GM21619 (cell line): Measurements from ENCODE around the gene TNF.

Experiments
- ATAC-seq: cut with Tn5 transposase; IDR thresholded peaks from one replicate; pipeline ENCODE4 v1.9.1; 2021; ENCODE audit not compliant: unreplicated experiment

Gene TNF

GRCh38 chr6:31572041-31572911 lies 3.1 kb upstream of the TNF start, which contains the start of gene LTA:
LTA (plus strand) TSS chr6:31572289; CDS start chr6:31572743, 454 bp downstream.
- no peak for ATAC-seq

DNA sequence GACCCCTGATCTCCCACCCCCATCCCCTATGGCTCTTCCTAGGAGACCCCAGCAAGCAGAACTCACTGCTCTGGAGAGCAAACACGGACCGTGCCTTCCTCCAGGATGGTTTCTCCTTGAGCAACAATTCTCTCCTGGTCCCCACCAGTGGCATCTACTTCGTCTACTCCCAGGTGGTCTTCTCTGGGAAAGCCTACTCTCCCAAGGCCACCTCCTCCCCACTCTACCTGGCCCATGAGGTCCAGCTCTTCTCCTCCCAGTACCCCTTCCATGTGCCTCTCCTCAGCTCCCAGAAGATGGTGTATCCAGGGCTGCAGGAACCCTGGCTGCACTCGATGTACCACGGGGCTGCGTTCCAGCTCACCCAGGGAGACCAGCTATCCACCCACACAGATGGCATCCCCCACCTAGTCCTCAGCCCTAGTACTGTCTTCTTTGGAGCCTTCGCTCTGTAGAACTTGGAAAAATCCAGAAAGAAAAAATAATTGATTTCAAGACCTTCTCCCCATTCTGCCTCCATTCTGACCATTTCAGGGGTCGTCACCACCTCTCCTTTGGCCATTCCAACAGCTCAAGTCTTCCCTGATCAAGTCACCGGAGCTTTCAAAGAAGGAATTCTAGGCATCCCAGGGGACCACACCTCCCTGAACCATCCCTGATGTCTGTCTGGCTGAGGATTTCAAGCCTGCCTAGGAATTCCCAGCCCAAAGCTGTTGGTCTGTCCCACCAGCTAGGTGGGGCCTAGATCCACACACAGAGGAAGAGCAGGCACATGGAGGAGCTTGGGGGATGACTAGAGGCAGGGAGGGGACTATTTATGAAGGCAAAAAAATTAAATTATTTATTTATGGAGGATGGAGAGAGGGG lies 1.9 kb upstream of the TNF start:
- ATAC-seq, result no peak

DNA sequence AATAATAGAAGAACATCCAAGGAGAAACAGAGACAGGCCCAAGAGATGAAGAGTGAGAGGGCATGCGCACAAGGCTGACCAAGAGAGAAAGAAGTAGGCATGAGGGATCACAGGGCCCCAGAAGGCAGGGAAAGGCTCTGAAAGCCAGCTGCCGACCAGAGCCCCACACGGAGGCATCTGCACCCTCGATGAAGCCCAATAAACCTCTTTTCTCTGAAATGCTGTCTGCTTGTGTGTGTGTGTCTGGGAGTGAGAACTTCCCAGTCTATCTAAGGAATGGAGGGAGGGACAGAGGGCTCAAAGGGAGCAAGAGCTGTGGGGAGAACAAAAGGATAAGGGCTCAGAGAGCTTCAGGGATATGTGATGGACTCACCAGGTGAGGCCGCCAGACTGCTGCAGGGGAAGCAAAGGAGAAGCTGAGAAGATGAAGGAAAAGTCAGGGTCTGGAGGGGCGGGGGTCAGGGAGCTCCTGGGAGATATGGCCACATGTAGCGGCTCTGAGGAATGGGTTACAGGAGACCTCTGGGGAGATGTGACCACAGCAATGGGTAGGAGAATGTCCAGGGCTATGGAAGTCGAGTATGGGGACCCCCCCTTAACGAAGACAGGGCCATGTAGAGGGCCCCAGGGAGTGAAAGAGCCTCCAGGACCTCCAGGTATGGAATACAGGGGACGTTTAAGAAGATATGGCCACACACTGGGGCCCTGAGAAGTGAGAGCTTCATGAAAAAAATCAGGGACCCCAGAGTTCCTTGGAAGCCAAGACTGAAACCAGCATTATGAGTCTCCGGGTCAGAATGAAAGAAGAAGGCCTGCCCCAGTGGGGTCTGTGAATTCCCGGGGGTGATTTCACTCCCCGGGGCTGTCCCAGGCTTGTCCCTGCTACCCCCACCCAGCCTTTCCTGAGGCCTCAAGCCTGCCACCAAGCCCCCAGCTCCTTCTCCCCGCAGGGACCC lies 981 bp upstream of the TNF start:
- ATAC-seq, result no peak

GRCh38 chr6:31575952-31576685 lies 754 bp downstream of the TNF start:
- no peak for ATAC-seq

- ATAC-seq, result no peak
Observed at GRCh38 chr6:31576897-31577578, 1.7 kb downstream of the TNF start.

DNA sequence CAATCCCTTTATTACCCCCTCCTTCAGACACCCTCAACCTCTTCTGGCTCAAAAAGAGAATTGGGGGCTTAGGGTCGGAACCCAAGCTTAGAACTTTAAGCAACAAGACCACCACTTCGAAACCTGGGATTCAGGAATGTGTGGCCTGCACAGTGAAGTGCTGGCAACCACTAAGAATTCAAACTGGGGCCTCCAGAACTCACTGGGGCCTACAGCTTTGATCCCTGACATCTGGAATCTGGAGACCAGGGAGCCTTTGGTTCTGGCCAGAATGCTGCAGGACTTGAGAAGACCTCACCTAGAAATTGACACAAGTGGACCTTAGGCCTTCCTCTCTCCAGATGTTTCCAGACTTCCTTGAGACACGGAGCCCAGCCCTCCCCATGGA lies 2.2 kb downstream of the TNF start:
- ATAC-seq, result no peak

DNA sequence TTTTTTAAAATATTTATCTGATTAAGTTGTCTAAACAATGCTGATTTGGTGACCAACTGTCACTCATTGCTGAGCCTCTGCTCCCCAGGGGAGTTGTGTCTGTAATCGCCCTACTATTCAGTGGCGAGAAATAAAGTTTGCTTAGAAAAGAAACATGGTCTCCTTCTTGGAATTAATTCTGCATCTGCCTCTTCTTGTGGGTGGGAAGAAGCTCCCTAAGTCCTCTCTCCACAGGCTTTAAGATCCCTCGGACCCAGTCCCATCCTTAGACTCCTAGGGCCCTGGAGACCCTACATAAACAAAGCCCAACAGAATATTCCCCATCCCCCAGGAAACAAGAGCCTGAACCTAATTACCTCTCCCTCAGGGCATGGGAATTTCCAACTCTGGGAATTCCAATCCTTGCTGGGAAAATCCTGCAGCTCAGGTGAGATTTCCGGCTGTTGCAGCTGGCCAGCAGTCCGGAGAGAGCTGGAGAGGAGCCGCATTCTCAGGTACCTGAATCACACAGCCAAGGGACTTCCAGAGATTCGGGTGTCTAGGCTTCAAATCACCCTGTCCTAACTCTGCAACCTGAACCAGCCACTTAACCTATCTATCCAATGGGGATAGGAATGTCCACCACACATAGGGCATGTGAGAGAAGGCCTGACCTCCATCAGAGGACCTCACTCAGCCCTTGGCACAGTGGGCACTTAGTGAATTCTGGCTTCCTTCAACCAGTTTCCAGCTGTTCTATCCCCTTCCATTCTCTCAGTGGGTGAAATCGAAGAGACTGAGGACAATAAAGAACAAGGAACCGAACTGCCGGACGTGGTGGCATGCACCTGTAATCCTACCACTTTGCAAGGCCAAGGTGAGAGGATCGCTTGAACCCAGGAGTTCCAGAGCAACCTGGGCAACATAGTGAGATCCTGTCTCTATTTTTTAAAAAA lies 3.1 kb downstream of the TNF start:
- no peak for ATAC-seq

GRCh38 chr6:31579119-31579505 lies 3.7 kb downstream of the TNF start:
- ATAC-seq, result no peak

GRCh38 chr6:31579546-31580437 lies 4.4 kb downstream of the TNF start:
- ATAC-seq, result no peak

DNA sequence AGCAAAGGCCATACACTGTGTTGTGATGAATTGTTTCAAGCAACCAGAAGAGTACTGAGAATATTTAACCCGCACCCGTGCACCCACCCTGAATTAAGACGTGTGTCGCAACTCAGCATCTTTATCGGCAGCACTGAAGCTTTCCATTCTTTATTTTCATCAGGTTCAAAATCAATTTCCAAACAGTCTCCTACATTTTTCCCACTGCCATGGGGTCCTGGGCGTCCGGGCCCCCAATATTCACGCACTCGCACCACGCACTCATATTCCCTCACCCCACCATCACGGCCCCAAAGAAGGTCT lies 5.0 kb downstream of the TNF start:
- no peak for ATAC-seq

DNA sequence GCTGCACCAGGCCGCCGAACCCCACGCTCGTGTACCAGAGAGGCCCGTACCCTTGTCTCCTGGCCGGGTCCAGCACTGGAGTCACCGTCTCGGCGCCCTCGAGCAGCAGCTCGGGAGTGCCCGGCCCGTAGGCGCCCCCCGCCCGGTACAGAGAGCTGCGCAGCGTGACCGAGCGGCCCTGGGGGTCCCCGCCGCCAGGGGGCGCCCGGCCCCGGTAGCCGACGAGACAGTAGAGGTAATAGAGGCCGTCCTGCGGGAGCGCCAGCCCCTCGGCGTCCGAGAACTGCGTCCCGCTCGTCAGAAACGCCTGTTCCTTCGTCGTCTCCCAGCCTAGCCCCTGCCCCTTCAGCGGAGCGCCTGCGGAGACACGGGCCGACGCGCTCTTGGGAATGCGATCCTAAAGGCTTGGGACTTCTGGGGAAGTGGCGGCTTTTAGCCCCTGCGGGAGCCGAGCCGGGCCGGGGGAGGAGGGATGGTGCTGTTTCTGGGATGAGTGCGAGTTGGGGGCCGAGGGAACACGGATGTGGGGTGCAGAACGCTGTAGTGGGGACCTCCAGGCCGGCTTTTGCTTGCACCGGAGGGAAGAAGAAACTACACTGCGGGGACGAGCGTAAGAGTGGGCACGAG lies 5.6 kb downstream of the TNF start:
- peak; percentile 44 for ATAC-seq

DNA sequence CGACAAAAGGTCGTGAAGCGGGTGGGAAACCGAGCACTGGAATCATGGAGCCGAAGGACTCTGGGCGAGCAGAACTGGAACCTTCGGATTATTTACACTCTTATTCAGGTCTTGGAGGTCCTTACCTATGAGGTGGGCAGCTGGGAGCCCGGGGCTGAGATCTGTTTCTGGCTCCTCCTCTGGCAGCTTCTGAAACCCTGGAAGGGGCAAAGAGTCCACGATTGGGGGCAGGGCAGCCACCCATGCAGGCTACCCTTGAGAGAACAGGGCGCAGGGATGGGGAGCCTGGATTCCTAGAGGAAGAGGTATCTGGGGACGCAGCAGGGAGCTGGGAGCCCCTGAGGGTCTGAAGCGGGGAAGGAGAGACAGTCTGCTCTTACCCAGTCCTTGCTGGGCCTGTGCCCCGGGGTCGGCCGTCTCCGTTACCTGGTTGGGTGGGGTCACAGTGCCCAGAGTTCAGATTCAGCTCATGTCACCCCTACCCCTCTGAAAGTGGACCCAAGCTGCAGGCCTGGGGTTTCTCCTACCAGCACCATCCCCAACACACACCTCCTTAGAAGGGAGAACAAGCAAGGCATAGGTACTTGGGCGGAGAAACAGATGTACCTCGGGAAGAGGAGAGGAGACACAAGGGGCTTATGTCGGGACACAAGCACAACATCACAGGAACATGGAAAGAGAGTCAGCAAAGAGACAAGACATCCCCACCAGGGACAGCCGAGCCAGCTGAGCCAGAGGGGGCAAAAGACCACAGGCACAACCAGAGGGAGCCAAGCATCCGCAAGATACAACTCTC lies 6.3 kb downstream of the TNF start:
- ATAC-seq, result no peak

GRCh38 chr6:31582230-31582643 lies 6.9 kb downstream of the TNF start, which contains the start of gene LTB:
LTB (minus strand) TSS chr6:31582424; CDS start chr6:31582417, 7 bp downstream.
- ATAC-seq, result no peak

GRCh38 chr6:31585491-31585890 lies 10.1 kb downstream of the TNF start:
- ATAC-seq, result no peak

DNA sequence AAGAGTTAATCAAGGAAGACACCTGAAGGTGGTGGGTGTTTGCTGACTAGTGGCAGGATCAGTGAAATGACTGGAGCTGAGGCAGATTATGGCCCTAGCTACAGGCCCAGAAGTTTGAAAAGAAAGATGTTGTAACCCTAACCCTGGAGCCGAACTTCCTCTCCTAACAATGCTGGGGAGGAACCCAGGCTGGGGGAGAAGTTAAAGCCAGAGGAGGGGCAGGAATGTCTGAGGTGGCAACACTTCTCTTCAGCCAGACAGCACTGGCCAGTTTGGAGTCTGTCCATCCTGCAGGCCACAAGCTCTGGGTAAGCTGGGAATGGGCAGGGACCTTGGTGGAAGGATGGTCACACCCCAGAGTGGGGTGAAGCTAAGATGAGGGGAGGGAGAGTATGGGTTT lies 10.6 kb downstream of the TNF start, which contains the start of gene LST1:
Gene LST1, plus strand, starts transcription at position 270 of the 400 bp plus-strand sequence. CDS start 1,023 bp downstream, outside the sequence.
- no peak for ATAC-seq

DNA sequence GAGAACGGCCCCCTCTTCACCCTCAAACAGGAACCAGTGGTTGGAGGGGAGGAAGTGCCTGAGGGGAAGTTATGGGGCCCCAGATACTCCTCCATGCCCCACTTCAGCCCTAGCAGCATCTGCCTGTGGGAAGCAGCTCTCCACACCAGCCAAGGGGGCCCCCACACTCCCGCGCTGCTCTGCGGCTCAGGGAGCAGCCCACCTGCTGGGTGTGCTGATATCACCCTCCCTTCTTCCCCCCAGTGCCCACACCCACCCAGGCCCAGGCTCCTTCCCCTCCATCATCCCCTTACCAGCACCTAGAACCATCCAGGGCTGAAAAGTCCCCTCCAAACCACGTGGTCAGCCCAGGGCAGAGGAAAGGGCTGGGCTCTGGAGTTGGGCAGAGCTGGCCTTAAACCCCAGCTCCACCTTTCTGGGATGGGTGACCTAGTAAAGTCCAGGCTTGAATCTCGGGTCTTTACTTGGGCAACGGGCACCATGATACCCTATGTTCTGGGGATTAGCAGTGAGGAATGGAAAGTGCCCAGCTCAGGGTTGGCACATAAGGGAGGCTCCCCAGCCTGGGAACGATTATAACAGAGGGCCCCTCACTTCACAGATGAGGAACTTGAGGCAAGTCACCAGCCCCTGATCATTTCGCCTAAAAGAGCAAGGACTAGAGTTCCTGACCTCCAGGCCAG lies 11.4 kb downstream of the TNF start:
- no peak for ATAC-seq
